ENCODE data around the gene ADD3.

GRCh38 chr10:110077436-110078130 lies 69.8 kb downstream of the ADD3 start:
- TF ChIP-seq CTCF (IDR thresholded peaks at IDR 0.05) = no peak
- TF ChIP-seq POLR2A (IDR thresholded peaks at IDR 0.05) = no peak
